Right lobe of liver (tissue), 4 donors: ENCODE measurements around the gene PPP1R1C.

Experiments used
- POLR2A ChIP-seq: fragments of 450-650 bp; IDR thresholded peaks from one replicate; pipeline ENCODE4 v1.6.1; 2017; ENCODE audit warnings: antibody characterized with exemption, mild to moderate bottlenecking
- TF ChIP-seq, protein P1 (sequence below), 4 donors: fragments of 200-600 bp in 3 of 4; fragments of 450-650 bp in 1 of 4; IDR thresholded peaks; one replicate each; pipeline versions ENCODE4 v1.5.1 to v1.8.0; 2016 to 2022; ENCODE audit warnings: antibody characterized with exemption in 4 of 4, mild to moderate bottlenecking in 2 of 4
- donor health status: DM: no; HTN: no; CAD: no.
- donor health status: DM: no; HTN: no; CAD: no.
- donor health status: DM: no; HTN: yes; CAD: no.

DNA sequence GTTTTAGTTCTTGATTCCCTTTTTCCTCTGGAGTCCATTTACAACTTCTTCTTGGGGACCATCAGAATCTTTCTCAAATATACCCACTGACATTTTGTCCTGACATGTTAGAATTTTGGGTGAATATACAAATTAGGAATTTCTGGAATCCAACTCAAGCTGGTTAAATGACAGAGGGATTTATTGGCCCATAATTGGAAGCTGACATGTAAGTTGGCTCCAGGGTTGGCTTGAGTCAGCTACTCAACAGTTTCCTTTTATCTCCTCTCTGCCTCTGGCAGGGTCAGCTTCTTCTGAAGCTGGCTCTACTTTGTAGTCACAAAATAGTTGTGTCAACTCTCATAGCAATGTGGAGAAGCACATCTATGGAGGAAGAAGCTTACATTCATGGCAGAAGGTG, 36.6 kb upstream of the PPP1R1C start:
- TF ChIP-seq, protein P1, sequence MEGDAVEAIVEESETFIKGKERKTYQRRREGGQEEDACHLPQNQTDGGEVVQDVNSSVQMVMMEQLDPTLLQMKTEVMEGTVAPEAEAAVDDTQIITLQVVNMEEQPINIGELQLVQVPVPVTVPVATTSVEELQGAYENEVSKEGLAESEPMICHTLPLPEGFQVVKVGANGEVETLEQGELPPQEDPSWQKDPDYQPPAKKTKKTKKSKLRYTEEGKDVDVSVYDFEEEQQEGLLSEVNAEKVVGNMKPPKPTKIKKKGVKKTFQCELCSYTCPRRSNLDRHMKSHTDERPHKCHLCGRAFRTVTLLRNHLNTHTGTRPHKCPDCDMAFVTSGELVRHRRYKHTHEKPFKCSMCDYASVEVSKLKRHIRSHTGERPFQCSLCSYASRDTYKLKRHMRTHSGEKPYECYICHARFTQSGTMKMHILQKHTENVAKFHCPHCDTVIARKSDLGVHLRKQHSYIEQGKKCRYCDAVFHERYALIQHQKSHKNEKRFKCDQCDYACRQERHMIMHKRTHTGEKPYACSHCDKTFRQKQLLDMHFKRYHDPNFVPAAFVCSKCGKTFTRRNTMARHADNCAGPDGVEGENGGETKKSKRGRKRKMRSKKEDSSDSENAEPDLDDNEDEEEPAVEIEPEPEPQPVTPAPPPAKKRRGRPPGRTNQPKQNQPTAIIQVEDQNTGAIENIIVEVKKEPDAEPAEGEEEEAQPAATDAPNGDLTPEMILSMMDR (IDR thresholded peaks at IDR 0.05), result no peak
- no peak for TF ChIP-seq POLR2A
